C4-2B (cell line): Measurements from ENCODE around the gene UBC.
"Not testable (repeated sequence)": the region's sequence is repeated elsewhere in the genome, so short reads cannot be mapped to it uniquely, and the experiment has no call there.

Source experiments
- ZFX ChIP-seq: fragments of 450-650 bp; IDR thresholded peaks from 2 replicates; pipeline ENCODE4 v1.6.1; 2017
- TF ChIP-seq, protein P1 (sequence below): fragments of 450-650 bp; conservative IDR thresholded peaks from 2 replicates; pipeline ENCODE4 v1.5.1; 2017; ENCODE audit warnings: mild to moderate bottlenecking

DNA sequence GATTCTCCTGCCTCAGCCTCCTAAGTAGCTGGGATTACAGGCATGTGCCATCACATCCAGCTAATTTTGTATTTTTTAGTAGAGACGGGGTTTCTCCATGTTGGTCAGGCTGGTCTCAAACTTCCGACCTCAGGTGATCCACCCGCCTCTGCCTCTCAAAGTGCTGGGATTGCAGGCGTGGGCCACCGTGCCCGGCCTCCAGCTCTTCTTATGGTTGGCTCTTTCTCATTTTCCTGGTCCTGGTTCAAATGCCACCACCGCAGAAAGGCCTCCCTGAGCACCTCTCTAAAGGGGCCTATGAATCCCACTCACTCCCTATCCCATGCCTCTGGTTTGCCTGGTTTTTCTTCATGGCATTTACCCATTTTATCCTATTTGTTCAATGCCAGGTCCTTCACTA, 11.3 kb upstream of the UBC start:
- TF ChIP-seq, protein P1, sequence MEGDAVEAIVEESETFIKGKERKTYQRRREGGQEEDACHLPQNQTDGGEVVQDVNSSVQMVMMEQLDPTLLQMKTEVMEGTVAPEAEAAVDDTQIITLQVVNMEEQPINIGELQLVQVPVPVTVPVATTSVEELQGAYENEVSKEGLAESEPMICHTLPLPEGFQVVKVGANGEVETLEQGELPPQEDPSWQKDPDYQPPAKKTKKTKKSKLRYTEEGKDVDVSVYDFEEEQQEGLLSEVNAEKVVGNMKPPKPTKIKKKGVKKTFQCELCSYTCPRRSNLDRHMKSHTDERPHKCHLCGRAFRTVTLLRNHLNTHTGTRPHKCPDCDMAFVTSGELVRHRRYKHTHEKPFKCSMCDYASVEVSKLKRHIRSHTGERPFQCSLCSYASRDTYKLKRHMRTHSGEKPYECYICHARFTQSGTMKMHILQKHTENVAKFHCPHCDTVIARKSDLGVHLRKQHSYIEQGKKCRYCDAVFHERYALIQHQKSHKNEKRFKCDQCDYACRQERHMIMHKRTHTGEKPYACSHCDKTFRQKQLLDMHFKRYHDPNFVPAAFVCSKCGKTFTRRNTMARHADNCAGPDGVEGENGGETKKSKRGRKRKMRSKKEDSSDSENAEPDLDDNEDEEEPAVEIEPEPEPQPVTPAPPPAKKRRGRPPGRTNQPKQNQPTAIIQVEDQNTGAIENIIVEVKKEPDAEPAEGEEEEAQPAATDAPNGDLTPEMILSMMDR, result not testable (repeated sequence)
- not testable (repeated sequence) for TF ChIP-seq ZFX
